Measurements from ENCODE around the gene SMARCE1. TPM values are rescaled to one million over a fixed set of nuclear protein-coding genes. Genes with fewer than 3 reads are reported as not detected.

The SMARCE1 gene
- total and polyA plus RNA-seq, 9 of the 15 experiments (the other 6 are each of a cell fraction or from before 2014, with no cell fraction given), result 64.1 to 142 (median 114) TPM

DNA sequence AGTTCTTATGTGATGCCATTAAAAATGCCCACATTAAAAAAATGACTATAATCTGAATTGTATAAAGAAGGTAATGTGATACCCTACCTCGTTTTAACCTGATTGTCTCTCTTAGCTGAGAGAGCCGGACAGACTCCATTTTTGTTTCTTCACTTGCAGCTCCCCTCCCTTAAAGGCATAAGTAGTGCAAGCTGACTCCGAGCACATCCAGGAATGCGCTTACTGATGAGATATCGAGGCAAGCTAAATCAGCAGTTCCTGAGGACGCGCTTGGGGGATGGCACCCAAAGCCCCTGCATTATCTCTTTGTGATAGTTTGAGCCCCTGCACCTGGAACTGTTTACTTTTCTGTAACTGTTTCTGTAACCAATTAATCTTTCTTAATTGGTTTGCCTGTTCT lies 49.7 kb upstream of the SMARCE1 start:
- no peaks in the 10 kb centered on the region for H3K9me1 ChIP-seq (ENCODE audit: control insufficient read depth, insufficient read depth, low read length)
- no peaks in the 10 kb centered on the region for H3K79me2 ChIP-seq (ENCODE audit: control insufficient read depth, insufficient read depth, low read length)
- no peaks in the 10 kb centered on the region for H3K9me3 ChIP-seq (replicated peaks; ENCODE audit: control insufficient read depth, insufficient read depth, low read depth, low read length)
- no peaks in the 10 kb centered on the region for H3K4me1 ChIP-seq (replicated peaks in 1 of 2; ENCODE audit: control insufficient read depth in 2 of 2, insufficient read depth in 2 of 2, low read length in 2 of 2)
- CTCF ChIA-PET (ENCODE audit: low intra/inter-chr PET ratio), result no interaction called here
- POLR2A ChIA-PET, result interaction anchor here (0.7 to 1.3 kb wide), 4 partner anchors 11 to 148 kb away, joined by 3 to 5 read pairs (median 4); no protein-coding TSS in a partner anchor
- DNase-seq (ENCODE audit: extremely low read depth in 1 of 4, low spot score in 3 of 4) (no peak), FAIRE-seq (no peak), ATAC-seq (no peak)
- peaks cover 38 to 43% of the 10 kb centered on the region in 2 experiments for H3K27me3 ChIP-seq (ENCODE audit: control insufficient read depth in 2 of 2, insufficient read depth in 2 of 2, low read length in 2 of 2)
- intact Hi-C loops (cut with micrococcal nuclease), result no loop called here
- in situ Hi-C loops (cut with MboI), result no loop called here
- no peak overlapping the region for H3K4me2 ChIP-seq (ENCODE audit: insufficient read depth, low read length)
- no peak overlapping the region for H3K27ac ChIP-seq (ENCODE audit: extremely low read depth, low read depth, low read length)
- no peaks in the 10 kb centered on the region for H3K36me3 ChIP-seq (ENCODE audit: control insufficient read depth, insufficient read depth, low read length)
- no peaks in the 10 kb centered on the region for H4K20me1 ChIP-seq (replicated peaks; ENCODE audit: control insufficient read depth, insufficient read depth, low read length)
- H2AFZ ChIP-seq (ENCODE audit: low read depth, low read length), result no peak overlapping the region
- H3K4me3 ChIP-seq, result no peak overlapping the region
- H3K9ac ChIP-seq (ENCODE audit: insufficient read depth in 1 of 2, low read depth in 2 of 2, low read length in 2 of 2), result no peak overlapping the region
- WGBS (ENCODE audit: insufficient coverage, low coverage, missing lambda C conversion rate), result 6% methylated on average over 7 of the region's 7 CpGs
- BruUV-seq (replicated peaks), result no TSS peak
- TF ChIP-seq, protein P1, sequence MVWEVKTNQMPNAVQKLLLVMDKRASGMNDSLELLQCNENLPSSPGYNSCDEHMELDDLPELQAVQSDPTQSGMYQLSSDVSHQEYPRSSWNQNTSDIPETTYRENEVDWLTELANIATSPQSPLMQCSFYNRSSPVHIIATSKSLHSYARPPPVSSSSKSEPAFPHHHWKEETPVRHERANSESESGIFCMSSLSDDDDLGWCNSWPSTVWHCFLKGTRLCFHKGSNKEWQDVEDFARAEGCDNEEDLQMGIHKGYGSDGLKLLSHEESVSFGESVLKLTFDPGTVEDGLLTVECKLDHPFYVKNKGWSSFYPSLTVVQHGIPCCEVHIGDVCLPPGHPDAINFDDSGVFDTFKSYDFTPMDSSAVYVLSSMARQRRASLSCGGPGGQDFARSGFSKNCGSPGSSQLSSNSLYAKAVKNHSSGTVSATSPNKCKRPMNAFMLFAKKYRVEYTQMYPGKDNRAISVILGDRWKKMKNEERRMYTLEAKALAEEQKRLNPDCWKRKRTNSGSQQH (CRISPR knock-in tag; IDR thresholded peaks at IDR 0.05), result no peak
- TF ChIP-seq ZNF165 (CRISPR knock-in tag; IDR thresholded peaks at IDR 0.05; ENCODE audit: borderline replicate concordance) (no peak), HEY1 (CRISPR knock-in tag; IDR thresholded peaks at IDR 0.05; ENCODE audit: borderline replicate concordance) (no peak), ZNF41 (CRISPR knock-in tag; conservative IDR thresholded peaks at IDR 0.05) (no peak), EZH2 (IDR thresholded peaks at IDR 0.05; ENCODE audit: borderline replicate concordance, low read depth, low read length) (no peak), EP300 (IDR thresholded peaks at IDR 0.05; ENCODE audit: low read length) (no peak), CREM (IDR thresholded peaks at IDR 0.05; ENCODE audit: low read depth) (no peak)
- TF ChIP-seq, protein P2, sequence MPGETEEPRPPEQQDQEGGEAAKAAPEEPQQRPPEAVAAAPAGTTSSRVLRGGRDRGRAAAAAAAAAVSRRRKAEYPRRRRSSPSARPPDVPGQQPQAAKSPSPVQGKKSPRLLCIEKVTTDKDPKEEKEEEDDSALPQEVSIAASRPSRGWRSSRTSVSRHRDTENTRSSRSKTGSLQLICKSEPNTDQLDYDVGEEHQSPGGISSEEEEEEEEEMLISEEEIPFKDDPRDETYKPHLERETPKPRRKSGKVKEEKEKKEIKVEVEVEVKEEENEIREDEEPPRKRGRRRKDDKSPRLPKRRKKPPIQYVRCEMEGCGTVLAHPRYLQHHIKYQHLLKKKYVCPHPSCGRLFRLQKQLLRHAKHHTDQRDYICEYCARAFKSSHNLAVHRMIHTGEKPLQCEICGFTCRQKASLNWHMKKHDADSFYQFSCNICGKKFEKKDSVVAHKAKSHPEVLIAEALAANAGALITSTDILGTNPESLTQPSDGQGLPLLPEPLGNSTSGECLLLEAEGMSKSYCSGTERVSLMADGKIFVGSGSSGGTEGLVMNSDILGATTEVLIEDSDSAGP (CRISPR knock-in tag; IDR thresholded peaks at IDR 0.05), result no peak
- TF ChIP-seq, protein P3, sequence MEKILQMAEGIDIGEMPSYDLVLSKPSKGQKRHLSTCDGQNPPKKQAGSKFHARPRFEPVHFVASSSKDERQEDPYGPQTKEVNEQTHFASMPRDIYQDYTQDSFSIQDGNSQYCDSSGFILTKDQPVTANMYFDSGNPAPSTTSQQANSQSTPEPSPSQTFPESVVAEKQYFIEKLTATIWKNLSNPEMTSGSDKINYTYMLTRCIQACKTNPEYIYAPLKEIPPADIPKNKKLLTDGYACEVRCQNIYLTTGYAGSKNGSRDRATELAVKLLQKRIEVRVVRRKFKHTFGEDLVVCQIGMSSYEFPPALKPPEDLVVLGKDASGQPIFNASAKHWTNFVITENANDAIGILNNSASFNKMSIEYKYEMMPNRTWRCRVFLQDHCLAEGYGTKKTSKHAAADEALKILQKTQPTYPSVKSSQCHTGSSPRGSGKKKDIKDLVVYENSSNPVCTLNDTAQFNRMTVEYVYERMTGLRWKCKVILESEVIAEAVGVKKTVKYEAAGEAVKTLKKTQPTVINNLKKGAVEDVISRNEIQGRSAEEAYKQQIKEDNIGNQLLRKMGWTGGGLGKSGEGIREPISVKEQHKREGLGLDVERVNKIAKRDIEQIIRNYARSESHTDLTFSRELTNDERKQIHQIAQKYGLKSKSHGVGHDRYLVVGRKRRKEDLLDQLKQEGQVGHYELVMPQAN (IDR thresholded peaks at IDR 0.05; ENCODE audit: borderline replicate concordance), result no peak
- TF ChIP-seq, protein P4, sequence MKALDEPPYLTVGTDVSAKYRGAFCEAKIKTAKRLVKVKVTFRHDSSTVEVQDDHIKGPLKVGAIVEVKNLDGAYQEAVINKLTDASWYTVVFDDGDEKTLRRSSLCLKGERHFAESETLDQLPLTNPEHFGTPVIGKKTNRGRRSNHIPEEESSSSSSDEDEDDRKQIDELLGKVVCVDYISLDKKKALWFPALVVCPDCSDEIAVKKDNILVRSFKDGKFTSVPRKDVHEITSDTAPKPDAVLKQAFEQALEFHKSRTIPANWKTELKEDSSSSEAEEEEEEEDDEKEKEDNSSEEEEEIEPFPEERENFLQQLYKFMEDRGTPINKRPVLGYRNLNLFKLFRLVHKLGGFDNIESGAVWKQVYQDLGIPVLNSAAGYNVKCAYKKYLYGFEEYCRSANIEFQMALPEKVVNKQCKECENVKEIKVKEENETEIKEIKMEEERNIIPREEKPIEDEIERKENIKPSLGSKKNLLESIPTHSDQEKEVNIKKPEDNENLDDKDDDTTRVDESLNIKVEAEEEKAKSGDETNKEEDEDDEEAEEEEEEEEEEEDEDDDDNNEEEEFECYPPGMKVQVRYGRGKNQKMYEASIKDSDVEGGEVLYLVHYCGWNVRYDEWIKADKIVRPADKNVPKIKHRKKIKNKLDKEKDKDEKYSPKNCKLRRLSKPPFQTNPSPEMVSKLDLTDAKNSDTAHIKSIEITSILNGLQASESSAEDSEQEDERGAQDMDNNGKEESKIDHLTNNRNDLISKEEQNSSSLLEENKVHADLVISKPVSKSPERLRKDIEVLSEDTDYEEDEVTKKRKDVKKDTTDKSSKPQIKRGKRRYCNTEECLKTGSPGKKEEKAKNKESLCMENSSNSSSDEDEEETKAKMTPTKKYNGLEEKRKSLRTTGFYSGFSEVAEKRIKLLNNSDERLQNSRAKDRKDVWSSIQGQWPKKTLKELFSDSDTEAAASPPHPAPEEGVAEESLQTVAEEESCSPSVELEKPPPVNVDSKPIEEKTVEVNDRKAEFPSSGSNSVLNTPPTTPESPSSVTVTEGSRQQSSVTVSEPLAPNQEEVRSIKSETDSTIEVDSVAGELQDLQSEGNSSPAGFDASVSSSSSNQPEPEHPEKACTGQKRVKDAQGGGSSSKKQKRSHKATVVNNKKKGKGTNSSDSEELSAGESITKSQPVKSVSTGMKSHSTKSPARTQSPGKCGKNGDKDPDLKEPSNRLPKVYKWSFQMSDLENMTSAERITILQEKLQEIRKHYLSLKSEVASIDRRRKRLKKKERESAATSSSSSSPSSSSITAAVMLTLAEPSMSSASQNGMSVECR (CRISPR knock-in tag; IDR thresholded peaks at IDR 0.05), result no peak
- TF ChIP-seq, protein P5, sequence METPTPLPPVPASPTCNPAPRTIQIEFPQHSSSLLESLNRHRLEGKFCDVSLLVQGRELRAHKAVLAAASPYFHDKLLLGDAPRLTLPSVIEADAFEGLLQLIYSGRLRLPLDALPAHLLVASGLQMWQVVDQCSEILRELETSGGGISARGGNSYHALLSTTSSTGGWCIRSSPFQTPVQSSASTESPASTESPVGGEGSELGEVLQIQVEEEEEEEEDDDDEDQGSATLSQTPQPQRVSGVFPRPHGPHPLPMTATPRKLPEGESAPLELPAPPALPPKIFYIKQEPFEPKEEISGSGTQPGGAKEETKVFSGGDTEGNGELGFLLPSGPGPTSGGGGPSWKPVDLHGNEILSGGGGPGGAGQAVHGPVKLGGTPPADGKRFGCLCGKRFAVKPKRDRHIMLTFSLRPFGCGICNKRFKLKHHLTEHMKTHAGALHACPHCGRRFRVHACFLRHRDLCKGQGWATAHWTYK (CRISPR knock-in tag; IDR thresholded peaks at IDR 0.05), result no peak
